ENCODE data around the gene MACROD2.

MACROD2 gene

DNA sequence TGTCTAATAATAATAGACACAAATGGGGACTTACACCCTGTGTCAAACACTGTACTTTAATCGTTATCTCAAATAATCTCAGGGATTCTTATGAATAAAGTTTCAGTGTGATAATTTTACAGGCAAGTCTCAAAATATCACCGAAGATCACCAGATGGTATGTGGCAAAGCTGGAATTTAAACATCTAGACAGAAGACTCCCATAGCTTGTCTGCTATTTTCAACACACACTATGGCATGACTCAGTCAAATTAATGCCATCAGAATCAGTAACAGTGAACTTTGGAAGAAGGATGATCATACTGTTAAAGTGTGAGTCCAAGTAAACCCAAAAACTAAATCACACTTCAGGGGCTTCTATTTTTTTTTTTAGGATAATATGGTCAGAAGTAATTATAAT, 1209.7 kb downstream of the MACROD2 start:
- Histone ChIP-seq H3K36me3 (ENCODE audit: control insufficient read depth, insufficient read depth, low read length) (no peaks in the 10 kb centered on the region), H3K27me3 (replicated peaks; ENCODE audit: control insufficient read depth, insufficient read depth, low read length) (no peaks in the 10 kb centered on the region), H3K4me3 (replicated peaks; ENCODE audit: low read depth, low read length) (no peak overlapping the region)
- no peak for DNase-seq (ENCODE audit: extremely low read depth, insufficient read length)
- TF ChIP-seq, protein P1, sequence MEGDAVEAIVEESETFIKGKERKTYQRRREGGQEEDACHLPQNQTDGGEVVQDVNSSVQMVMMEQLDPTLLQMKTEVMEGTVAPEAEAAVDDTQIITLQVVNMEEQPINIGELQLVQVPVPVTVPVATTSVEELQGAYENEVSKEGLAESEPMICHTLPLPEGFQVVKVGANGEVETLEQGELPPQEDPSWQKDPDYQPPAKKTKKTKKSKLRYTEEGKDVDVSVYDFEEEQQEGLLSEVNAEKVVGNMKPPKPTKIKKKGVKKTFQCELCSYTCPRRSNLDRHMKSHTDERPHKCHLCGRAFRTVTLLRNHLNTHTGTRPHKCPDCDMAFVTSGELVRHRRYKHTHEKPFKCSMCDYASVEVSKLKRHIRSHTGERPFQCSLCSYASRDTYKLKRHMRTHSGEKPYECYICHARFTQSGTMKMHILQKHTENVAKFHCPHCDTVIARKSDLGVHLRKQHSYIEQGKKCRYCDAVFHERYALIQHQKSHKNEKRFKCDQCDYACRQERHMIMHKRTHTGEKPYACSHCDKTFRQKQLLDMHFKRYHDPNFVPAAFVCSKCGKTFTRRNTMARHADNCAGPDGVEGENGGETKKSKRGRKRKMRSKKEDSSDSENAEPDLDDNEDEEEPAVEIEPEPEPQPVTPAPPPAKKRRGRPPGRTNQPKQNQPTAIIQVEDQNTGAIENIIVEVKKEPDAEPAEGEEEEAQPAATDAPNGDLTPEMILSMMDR (IDR thresholded peaks at IDR 0.05; ENCODE audit: insufficient read depth, low read length, poor library complexity, severe bottlenecking) = no peak

DNA sequence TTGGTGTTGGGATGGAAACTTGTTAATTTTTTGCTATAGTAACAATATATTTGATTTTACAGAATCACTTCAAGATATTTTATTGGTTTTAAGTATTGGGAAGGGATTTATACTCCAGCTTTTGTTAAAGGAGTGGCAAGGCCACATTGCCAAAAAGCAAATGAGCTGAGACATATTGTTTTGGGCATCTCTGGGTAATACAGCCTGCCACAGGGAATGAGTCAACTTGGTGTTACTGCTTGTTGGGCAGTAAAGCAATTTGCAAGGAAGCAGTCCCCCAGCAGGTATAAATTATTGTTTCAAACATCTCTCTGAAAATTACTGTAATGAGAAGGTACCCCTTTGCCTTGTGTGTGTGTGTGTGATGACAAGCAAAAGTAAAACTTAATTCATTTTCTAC, 1210.4 kb downstream of the MACROD2 start:
- TF ChIP-seq, protein P1 (IDR thresholded peaks at IDR 0.05; ENCODE audit: insufficient read depth, low read length, poor library complexity, severe bottlenecking) = no peak
- Histone ChIP-seq H3K27me3 (replicated peaks; ENCODE audit: control insufficient read depth, insufficient read depth, low read length) (no peaks in the 10 kb centered on the region), H3K4me3 (replicated peaks; ENCODE audit: low read depth, low read length) (no peak overlapping the region), H3K36me3 (ENCODE audit: control insufficient read depth, insufficient read depth, low read length) (no peaks in the 10 kb centered on the region)
- no peak for DNase-seq (ENCODE audit: extremely low read depth, insufficient read length)

DNA sequence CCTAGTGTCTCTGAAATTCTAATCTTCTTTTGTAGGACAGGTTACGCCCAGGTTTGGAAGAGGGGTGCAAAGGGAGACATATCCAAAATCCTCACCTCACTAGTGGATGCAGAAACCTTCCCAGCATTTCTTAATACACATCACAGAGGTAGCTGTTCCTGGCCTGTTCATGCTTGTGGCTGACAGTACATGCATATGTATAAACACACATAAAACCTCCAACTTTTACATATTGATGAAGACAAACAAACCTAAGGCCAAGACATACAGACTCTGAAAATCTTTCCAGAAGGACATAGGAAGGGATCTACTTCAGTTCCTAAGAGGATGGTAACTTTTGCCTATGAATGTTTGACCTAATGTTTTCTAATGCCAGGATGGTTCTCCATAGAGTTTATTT, 1214.2 kb downstream of the MACROD2 start:
- H3K4me3 ChIP-seq (replicated peaks; ENCODE audit: low read depth, low read length) = no peak overlapping the region
- TF ChIP-seq, protein P1 (IDR thresholded peaks at IDR 0.05; ENCODE audit: insufficient read depth, low read length, poor library complexity, severe bottlenecking) = no peak
- no peaks in the 10 kb centered on the region for H3K36me3 ChIP-seq (ENCODE audit: control insufficient read depth, insufficient read depth, low read length)
- DNase-seq (ENCODE audit: extremely low read depth, insufficient read length) = no peak
- H3K27me3 ChIP-seq (replicated peaks; ENCODE audit: control insufficient read depth, insufficient read depth, low read length) = no peaks in the 10 kb centered on the region

DNA sequence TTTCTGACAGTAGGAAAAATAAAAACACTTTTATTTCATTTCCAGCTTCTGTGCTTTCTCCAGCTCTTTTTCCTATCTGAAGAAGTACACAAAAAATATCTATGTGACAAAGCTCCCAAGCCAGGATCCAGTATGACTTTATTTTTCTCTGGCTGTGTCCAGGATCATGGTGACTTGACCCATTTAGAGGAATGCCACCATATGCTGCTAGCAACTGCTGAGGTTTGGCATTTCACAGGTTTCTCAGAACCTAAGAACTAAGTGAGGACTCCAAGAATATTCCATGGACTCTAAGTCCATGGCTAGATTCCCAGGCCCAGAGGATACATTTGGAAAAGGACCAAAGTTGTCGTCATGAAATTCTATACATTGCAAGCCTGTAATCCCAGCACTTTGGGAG, 1218.7 kb downstream of the MACROD2 start:
- Histone ChIP-seq H3K27me3 (replicated peaks; ENCODE audit: control insufficient read depth, insufficient read depth, low read length) (no peaks in the 10 kb centered on the region), H3K36me3 (ENCODE audit: control insufficient read depth, insufficient read depth, low read length) (no peaks in the 10 kb centered on the region), H3K4me3 (replicated peaks; ENCODE audit: low read depth, low read length) (no peak overlapping the region)
- no peak for DNase-seq (ENCODE audit: extremely low read depth, insufficient read length)
- TF ChIP-seq, protein P1 (IDR thresholded peaks at IDR 0.05; ENCODE audit: insufficient read depth, low read length, poor library complexity, severe bottlenecking) = no peak

DNA sequence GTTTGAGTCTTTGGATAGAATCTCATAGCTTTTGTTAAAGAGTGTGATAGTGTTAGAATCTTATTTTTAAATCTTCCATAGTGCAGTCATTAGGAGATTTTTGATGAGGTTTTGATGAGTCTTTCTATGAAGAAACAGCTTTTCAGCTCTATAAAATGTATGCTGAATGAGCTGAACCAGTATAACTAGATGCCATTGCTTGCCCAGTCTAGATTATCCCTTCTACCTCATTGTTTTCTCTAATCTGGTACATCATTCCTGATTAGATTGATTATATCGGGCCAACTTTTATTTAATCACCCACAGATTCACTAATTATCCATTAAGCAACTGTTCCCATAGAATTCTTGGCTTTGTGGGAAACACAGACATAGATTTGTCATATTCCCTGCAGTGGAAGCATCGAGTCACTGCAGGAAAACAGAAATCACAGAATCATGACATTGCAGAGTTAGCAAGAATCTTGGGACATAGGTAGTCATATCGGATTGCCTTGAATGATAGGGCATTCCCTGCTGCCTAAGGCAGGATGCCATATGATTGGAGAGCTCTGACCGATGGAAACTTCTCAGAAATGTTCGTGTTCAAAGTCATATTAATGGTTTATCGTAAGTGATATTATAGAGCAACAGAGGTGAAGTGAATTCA, 1224.8 kb downstream of the MACROD2 start:
- no peak overlapping the region for H3K4me3 ChIP-seq (replicated peaks; ENCODE audit: low read depth, low read length)
- H3K27me3 ChIP-seq (replicated peaks; ENCODE audit: control insufficient read depth, insufficient read depth, low read length) = no peaks in the 10 kb centered on the region
- H3K36me3 ChIP-seq (ENCODE audit: control insufficient read depth, insufficient read depth, low read length) = no peaks in the 10 kb centered on the region
- TF ChIP-seq, protein P1 (IDR thresholded peaks at IDR 0.05; ENCODE audit: insufficient read depth, low read length, poor library complexity, severe bottlenecking) = no peak
- DNase-seq (ENCODE audit: extremely low read depth, insufficient read length) = no peak

Data from GM06990 (cell line).